ENCODE measurements around the gene SPSB3. TPM values are rescaled to one million over a fixed set of nuclear protein-coding genes. Genes with fewer than 3 reads are reported as not detected.

The SPSB3 gene
- total and polyA plus RNA-seq, 2 of the 13 experiments (the other 11 are each of a cell fraction or from before 2014, with no cell fraction given) = 13.2 to 21.9 TPM

GRCh38 chr16:1794221-1794871, 12.0 kb upstream of the SPSB3 start (continued):
- TF ChIP-seq ZNF318 (CRISPR knock-in tag; IDR thresholded peaks at IDR 0.05) (0 out of 2 replicates have a peak, but pooled peaks have one; percentile 31), ZGPAT (CRISPR knock-in tag; IDR thresholded peaks at IDR 0.05) (peak; percentile 66; the same call in 1 of the 2 replicates), BCL6 (CRISPR knock-in tag; IDR thresholded peaks at IDR 0.05) (peak; percentile 98), EEA1 (CRISPR knock-in tag; IDR thresholded peaks at IDR 0.05; ENCODE audit: borderline replicate concordance) (peak; percentile 38; the same call in 1 of the 2 replicates), PLSCR1 (CRISPR knock-in tag; IDR thresholded peaks at IDR 0.05; ENCODE audit: borderline replicate concordance) (no peak), HOMEZ (CRISPR knock-in tag; IDR thresholded peaks at IDR 0.05; ENCODE audit: low read depth) (0 out of 2 replicates have a peak, but pooled peaks have one; percentile 39), SP1 (IDR thresholded peaks at IDR 0.05) (no peak), SP1 (CRISPR knock-in tag; IDR thresholded peaks at IDR 0.05) (peak; percentile 54), ZNF687 (CRISPR knock-in tag; IDR thresholded peaks at IDR 0.05) (peak; percentile 78), RBFOX2 (IDR thresholded peaks at IDR 0.05; ENCODE audit: low read depth, low read length) (0 out of 2 replicates have a peak, but pooled peaks have one; percentile 35), ZSCAN9 (CRISPR knock-in tag; IDR thresholded peaks at IDR 0.05; ENCODE audit: borderline replicate concordance) (peak; percentile 22; the same call in 1 of the 2 replicates), YEATS4 (CRISPR knock-in tag; IDR thresholded peaks at IDR 0.05; ENCODE audit: borderline replicate concordance) (peak; percentile 17; the same call in 1 of the 2 replicates)

All from HepG2 (cell line).